Vagina (tissue), 2 donors: ENCODE results near the gene BRINP3.

Experiments
- POLR2AphosphoS5 ChIP-seq, 2 donors: sonication (generic); formaldehyde crosslinking; IDR thresholded peaks; one replicate each; pipeline ENCODE4 v1.9.0; 2017; ENCODE audit warnings: antibody characterized with exemption in 2 of 2, mild to moderate bottlenecking in 2 of 2, low read depth in 1 of 2; ENCODE audit not compliant: insufficient read depth in 1 of 2
- TF ChIP-seq, protein P1 (sequence below), 3 experiments: fragments of 450-650 bp in 2 of 3; fragments of 200-600 bp in 1 of 3; sonication (generic) in 1 of 3; IDR thresholded peaks; one replicate each; pipeline ENCODE4 v1.5.1; 2017 to 2019; ENCODE audit warnings: antibody characterized with exemption in 3 of 3, mild to moderate bottlenecking in 2 of 3, moderate library complexity in 2 of 3

DNA sequence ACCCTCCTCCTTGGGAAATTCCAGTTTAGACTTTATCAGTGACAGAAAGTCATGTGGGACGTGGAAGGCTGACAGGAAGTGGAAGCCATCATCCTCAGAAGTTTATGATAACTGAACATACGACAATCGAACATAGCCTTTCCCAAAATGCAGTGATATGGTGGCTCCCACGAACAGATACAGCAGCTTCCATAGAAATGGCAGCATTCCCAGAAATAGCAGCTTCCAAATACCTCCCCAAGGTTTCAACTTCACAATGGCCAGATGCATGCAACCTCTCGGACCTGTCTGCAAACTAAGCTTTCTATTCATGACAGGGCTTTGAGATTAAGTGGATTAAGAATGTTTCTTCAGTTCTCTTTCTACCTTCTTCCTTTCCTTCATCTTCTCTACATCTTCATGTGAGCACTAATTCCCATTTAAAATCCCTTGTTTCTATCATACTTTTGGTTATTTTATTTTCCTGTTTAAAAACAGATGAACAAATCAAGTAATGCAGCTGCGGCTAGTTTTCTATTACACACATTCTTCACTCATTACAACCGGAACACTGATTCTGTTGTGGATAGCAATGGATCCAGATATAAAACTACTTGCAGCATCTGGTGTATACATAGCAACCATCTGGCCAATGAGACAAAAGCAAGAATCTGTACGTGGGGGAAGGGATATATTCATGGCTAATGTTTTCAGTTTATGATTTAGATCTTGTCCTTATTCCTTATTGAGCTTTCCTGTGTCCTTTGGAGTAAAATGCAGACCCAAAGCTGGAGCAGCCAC lies 304.8 kb downstream of the BRINP3 start:
- TF ChIP-seq, protein P1, sequence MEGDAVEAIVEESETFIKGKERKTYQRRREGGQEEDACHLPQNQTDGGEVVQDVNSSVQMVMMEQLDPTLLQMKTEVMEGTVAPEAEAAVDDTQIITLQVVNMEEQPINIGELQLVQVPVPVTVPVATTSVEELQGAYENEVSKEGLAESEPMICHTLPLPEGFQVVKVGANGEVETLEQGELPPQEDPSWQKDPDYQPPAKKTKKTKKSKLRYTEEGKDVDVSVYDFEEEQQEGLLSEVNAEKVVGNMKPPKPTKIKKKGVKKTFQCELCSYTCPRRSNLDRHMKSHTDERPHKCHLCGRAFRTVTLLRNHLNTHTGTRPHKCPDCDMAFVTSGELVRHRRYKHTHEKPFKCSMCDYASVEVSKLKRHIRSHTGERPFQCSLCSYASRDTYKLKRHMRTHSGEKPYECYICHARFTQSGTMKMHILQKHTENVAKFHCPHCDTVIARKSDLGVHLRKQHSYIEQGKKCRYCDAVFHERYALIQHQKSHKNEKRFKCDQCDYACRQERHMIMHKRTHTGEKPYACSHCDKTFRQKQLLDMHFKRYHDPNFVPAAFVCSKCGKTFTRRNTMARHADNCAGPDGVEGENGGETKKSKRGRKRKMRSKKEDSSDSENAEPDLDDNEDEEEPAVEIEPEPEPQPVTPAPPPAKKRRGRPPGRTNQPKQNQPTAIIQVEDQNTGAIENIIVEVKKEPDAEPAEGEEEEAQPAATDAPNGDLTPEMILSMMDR (IDR thresholded peaks at IDR 0.05): no peak
- TF ChIP-seq POLR2AphosphoS5 (IDR thresholded peaks at IDR 0.05; ENCODE audit: insufficient read depth in 1 of 2, low read depth in 1 of 2): no peak
